ENCODE results near the gene SFTPB.

- TF ChIP-seq CTCF (IDR thresholded peaks at IDR 0.05; ENCODE audit: poor library complexity, severe bottlenecking): no peak
- no peak for TF ChIP-seq MXI1 (conservative IDR thresholded peaks at IDR 0.05; ENCODE audit: poor library complexity, severe bottlenecking)
- no peak for TF ChIP-seq EP300 (conservative IDR thresholded peaks at IDR 0.05; ENCODE audit: poor library complexity, severe bottlenecking)
- TF ChIP-seq POLR2AphosphoS5 (IDR thresholded peaks at IDR 0.05): no peak
- TF ChIP-seq TAF1 (IDR thresholded peaks at IDR 0.05; ENCODE audit: low read depth): no peak
- TF ChIP-seq REST (IDR thresholded peaks at IDR 0.05; ENCODE audit: borderline replicate concordance): no peak
Observed at GRCh38 chr2:85615413-85615728, 52.6 kb downstream of the SFTPB start.
